ENCODE data around the gene JMJD8. TPM values are rescaled to one million over a fixed set of nuclear protein-coding genes. Genes with fewer than 3 reads are reported as not detected.

Gene JMJD8
- total and polyA plus RNA-seq, 9 of the 15 experiments (the other 6 are each of a cell fraction or from before 2014, with no cell fraction given), result 1.2 to 50.6 (median 29.3) TPM

GRCh38 chr16:728131-728889 lies 44.2 kb upstream of the JMJD8 start (continued):
- TF ChIP-seq ETS1 (conservative IDR thresholded peaks at IDR 0.05; ENCODE audit: control insufficient read depth, low read depth, low read length), result peak; percentile 75; the same call in 1 of the 2 replicates
- TF ChIP-seq PREB (CRISPR knock-in tag; IDR thresholded peaks at IDR 0.05), result no peak
- no peak for TF ChIP-seq HLTF (IDR thresholded peaks at IDR 0.05)
- TF ChIP-seq TFAP4 (CRISPR knock-in tag; IDR thresholded peaks at IDR 0.05; ENCODE audit: borderline replicate concordance), result peak; percentile 36
- TF ChIP-seq SMARCA5 (IDR thresholded peaks at IDR 0.05), result no peak
- TF ChIP-seq ZNF282 (CRISPR knock-in tag; IDR thresholded peaks at IDR 0.05), result no peak
- TF ChIP-seq FOS (IDR thresholded peaks at IDR 0.05; ENCODE audit: extremely low read depth, insufficient read length), result no peak
- TF ChIP-seq ZNF174 (CRISPR knock-in tag; IDR thresholded peaks at IDR 0.05), result no peak
- TF ChIP-seq ILF3 (IDR thresholded peaks at IDR 0.05; ENCODE audit: borderline replicate concordance), result no peak
- TF ChIP-seq ZFP36 (IDR thresholded peaks at IDR 0.05; ENCODE audit: low read depth, low read length, partially characterized antibody), result no peak
- TF ChIP-seq TOE1 (IDR thresholded peaks at IDR 0.05; ENCODE audit: borderline replicate concordance), result no peak
- TF ChIP-seq TOE1 (CRISPR knock-in tag; IDR thresholded peaks at IDR 0.05; ENCODE audit: borderline replicate concordance, low read depth), result no peak
- no peak for TF ChIP-seq MCM3 (IDR thresholded peaks at IDR 0.05)
- TF ChIP-seq SFPQ (IDR thresholded peaks at IDR 0.05; ENCODE audit: low read depth, low read length), result no peak
- 0 out of 2 replicates have a peak, but pooled peaks have one; percentile 9 for TF ChIP-seq ETV1 (tag; conservative IDR thresholded peaks at IDR 0.05; ENCODE audit: low read depth)
- TF ChIP-seq SNRNP70 (optimal IDR thresholded peaks at IDR 0.05; ENCODE audit: low read depth, low read length), result no peak
- TF ChIP-seq POLR3A (IDR thresholded peaks at IDR 0.05; ENCODE audit: borderline replicate concordance, extremely low read depth, insufficient read depth, insufficient read length), result no peak
- no peak for TF ChIP-seq MIER1 (IDR thresholded peaks at IDR 0.05; ENCODE audit: low read depth)
- TF ChIP-seq NCOA4 (IDR thresholded peaks at IDR 0.05; ENCODE audit: partially characterized antibody), result no peak
- TF ChIP-seq OTX1 (CRISPR knock-in tag; IDR thresholded peaks at IDR 0.05), result no peak
- TF ChIP-seq CREB3 (tag; conservative IDR thresholded peaks at IDR 0.05; ENCODE audit: low read depth), result no peak
- no peak for TF ChIP-seq RAD21 (CRISPR knock-in tag; conservative IDR thresholded peaks at IDR 0.05 in 1 of 2, IDR thresholded peaks at IDR 0.05 in 1 of 2)

All from K562 (cell line).